ENCODE data around the gene EZR. TPM values are rescaled to one million over a fixed set of nuclear protein-coding genes. Genes with fewer than 3 reads are reported as not detected.

The EZR gene
- polyA plus RNA-seq, 2 donors, result 211 to 257 TPM

- Histone ChIP-seq H3K27me3 (ENCODE audit: control insufficient read depth in 1 of 2, insufficient read depth in 2 of 2, low read length in 2 of 2) (no peaks in the 10 kb centered on the region), H3K36me3 (ENCODE audit: control insufficient read depth in 2 of 2, insufficient read depth in 2 of 2, low read length in 1 of 2) (no peaks in the 10 kb centered on the region), H3K4me3 (ENCODE audit: low read depth in 1 of 2, low read length in 2 of 2) (no peak overlapping the region), H3K27ac (ENCODE audit: low read depth in 2 of 2, low read length in 1 of 2) (peak overlapping the region; percentile 85 to 96), H3K4me1 (ENCODE audit: control insufficient read depth in 2 of 2, insufficient read depth in 2 of 2, low read length in 1 of 2) (peaks cover 0 to 14% of the 10 kb centered on the region in 2 donors), H3K9me3 (ENCODE audit: control insufficient read depth in 2 of 2, insufficient read depth in 1 of 2, low read depth in 1 of 2, low read length in 1 of 2) (no peaks in the 10 kb centered on the region)
- WGBS, 2 donors, result 75 to 80% methylated on average over 7 of the region's 7 CpGs
These were observed 35.3 kb upstream of the EZR start for GRCh38 chr6:158854214-158855101.

- peak overlapping the region; percentile 85 to 96 for H3K27ac ChIP-seq (ENCODE audit: low read depth in 2 of 2, low read length in 1 of 2)
- H3K4me3 ChIP-seq (ENCODE audit: low read depth in 1 of 2, low read length in 2 of 2), result no peak overlapping the region
- H3K36me3 ChIP-seq (ENCODE audit: control insufficient read depth in 2 of 2, insufficient read depth in 2 of 2, low read length in 1 of 2), result no peaks in the 10 kb centered on the region
- peaks cover 0 to 14% of the 10 kb centered on the region in 2 donors for H3K4me1 ChIP-seq (ENCODE audit: control insufficient read depth in 2 of 2, insufficient read depth in 2 of 2, low read length in 1 of 2)
- WGBS, 2 donors, result 67 to 68% methylated on average over 6 of the region's 6 CpGs
- no peaks in the 10 kb centered on the region for H3K9me3 ChIP-seq (ENCODE audit: control insufficient read depth in 2 of 2, insufficient read depth in 1 of 2, low read depth in 1 of 2, low read length in 1 of 2)
- no peaks in the 10 kb centered on the region for H3K27me3 ChIP-seq (ENCODE audit: control insufficient read depth in 1 of 2, insufficient read depth in 2 of 2, low read length in 2 of 2)
These were observed 34.7 kb upstream of the EZR start for GRCh38 chr6:158853880-158854213.

GRCh38 chr6:158853072-158853879 is 34.1 kb upstream of the EZR start:
- H3K4me1 ChIP-seq (ENCODE audit: control insufficient read depth in 2 of 2, insufficient read depth in 2 of 2, low read length in 1 of 2), result peaks cover 0 to 14% of the 10 kb centered on the region in 2 donors
- H3K27ac ChIP-seq (ENCODE audit: low read depth in 2 of 2, low read length in 1 of 2), result peak overlapping the region; percentile 85 to 96
- no peaks in the 10 kb centered on the region for H3K27me3 ChIP-seq (ENCODE audit: control insufficient read depth in 1 of 2, insufficient read depth in 2 of 2, low read length in 2 of 2)
- no peaks in the 10 kb centered on the region for H3K36me3 ChIP-seq (ENCODE audit: control insufficient read depth in 2 of 2, insufficient read depth in 2 of 2, low read length in 1 of 2)
- 33 to 36% methylated on average over 13 of the region's 13 CpGs for WGBS, 2 donors
- H3K4me3 ChIP-seq (ENCODE audit: low read depth in 1 of 2, low read length in 2 of 2), result peak overlapping the region in 1 of 2 donors; percentile 7
- no peaks in the 10 kb centered on the region for H3K9me3 ChIP-seq (ENCODE audit: control insufficient read depth in 2 of 2, insufficient read depth in 1 of 2, low read depth in 1 of 2, low read length in 1 of 2)

- Histone ChIP-seq H3K4me3 (ENCODE audit: low read depth in 1 of 2, low read length in 2 of 2) (no peak overlapping the region), H3K27me3 (ENCODE audit: control insufficient read depth in 1 of 2, insufficient read depth in 2 of 2, low read length in 2 of 2) (no peaks in the 10 kb centered on the region), H3K27ac (ENCODE audit: low read depth in 2 of 2, low read length in 1 of 2) (peak overlapping the region; percentile 85 to 96), H3K4me1 (ENCODE audit: control insufficient read depth in 2 of 2, insufficient read depth in 2 of 2, low read length in 1 of 2) (peaks cover 0 to 14% of the 10 kb centered on the region in 2 donors), H3K36me3 (ENCODE audit: control insufficient read depth in 2 of 2, insufficient read depth in 2 of 2, low read length in 1 of 2) (no peaks in the 10 kb centered on the region), H3K9me3 (ENCODE audit: control insufficient read depth in 2 of 2, insufficient read depth in 1 of 2, low read depth in 1 of 2, low read length in 1 of 2) (no peaks in the 10 kb centered on the region)
- WGBS, 2 donors, result 75 to 79% methylated on average over 11 of the region's 11 CpGs
These were observed 33.3 kb upstream of the EZR start for GRCh38 chr6:158852312-158853071.

- Histone ChIP-seq H3K27ac (ENCODE audit: low read depth in 2 of 2, low read length in 1 of 2) (peak overlapping the region; percentile 31 to 36), H3K4me1 (ENCODE audit: control insufficient read depth in 2 of 2, insufficient read depth in 2 of 2, low read length in 1 of 2) (peaks cover 0 to 12% of the 10 kb centered on the region in 2 donors), H3K36me3 (ENCODE audit: control insufficient read depth in 2 of 2, insufficient read depth in 2 of 2, low read length in 1 of 2) (no peaks in the 10 kb centered on the region), H3K27me3 (ENCODE audit: control insufficient read depth in 1 of 2, insufficient read depth in 2 of 2, low read length in 2 of 2) (no peaks in the 10 kb centered on the region), H3K4me3 (ENCODE audit: low read depth in 1 of 2, low read length in 2 of 2) (no peak overlapping the region), H3K9me3 (ENCODE audit: control insufficient read depth in 2 of 2, insufficient read depth in 1 of 2, low read depth in 1 of 2, low read length in 1 of 2) (no peaks in the 10 kb centered on the region)
These were observed 31.6 kb upstream of the EZR start for GRCh38 chr6:158850807-158851115.

GRCh38 chr6:158849899-158850806 is 31.0 kb upstream of the EZR start:
- peak overlapping the region; percentile 97 to 99 for H3K27ac ChIP-seq (ENCODE audit: low read depth in 2 of 2, low read length in 1 of 2)
- peaks cover 0 to 12% of the 10 kb centered on the region in 2 donors for H3K4me1 ChIP-seq (ENCODE audit: control insufficient read depth in 2 of 2, insufficient read depth in 2 of 2, low read length in 1 of 2)
- no peaks in the 10 kb centered on the region for H3K9me3 ChIP-seq (ENCODE audit: control insufficient read depth in 2 of 2, insufficient read depth in 1 of 2, low read depth in 1 of 2, low read length in 1 of 2)
- no peak overlapping the region for H3K4me3 ChIP-seq (ENCODE audit: low read depth in 1 of 2, low read length in 2 of 2)
- no peaks in the 10 kb centered on the region for H3K36me3 ChIP-seq (ENCODE audit: control insufficient read depth in 2 of 2, insufficient read depth in 2 of 2, low read length in 1 of 2)
- no peaks in the 10 kb centered on the region for H3K27me3 ChIP-seq (ENCODE audit: control insufficient read depth in 1 of 2, insufficient read depth in 2 of 2, low read length in 2 of 2)
- whole genome bisulfite sequencing, 2 donors, result 21 to 24% methylated on average over 9 of the region's 9 CpGs

- Histone ChIP-seq H3K4me1 (ENCODE audit: control insufficient read depth in 2 of 2, insufficient read depth in 2 of 2, low read length in 1 of 2) (peaks cover 0 to 10% of the 10 kb centered on the region in 2 donors), H3K4me3 (ENCODE audit: low read depth in 1 of 2, low read length in 2 of 2) (no peak overlapping the region), H3K9me3 (ENCODE audit: control insufficient read depth in 2 of 2, insufficient read depth in 1 of 2, low read depth in 1 of 2, low read length in 1 of 2) (no peaks in the 10 kb centered on the region), H3K27ac (ENCODE audit: low read depth in 2 of 2, low read length in 1 of 2) (peak overlapping the region; percentile 63 to 82), H3K36me3 (ENCODE audit: control insufficient read depth in 2 of 2, insufficient read depth in 2 of 2, low read length in 1 of 2) (no peaks in the 10 kb centered on the region), H3K27me3 (ENCODE audit: control insufficient read depth in 1 of 2, insufficient read depth in 2 of 2, low read length in 2 of 2) (no peaks in the 10 kb centered on the region)
- WGBS, 2 donors, result 65 to 85% methylated on average over 7 of the region's 7 CpGs
These were observed 29.3 kb upstream of the EZR start for GRCh38 chr6:158848490-158848895.

- no peaks in the 10 kb centered on the region for H3K36me3 ChIP-seq (ENCODE audit: control insufficient read depth in 2 of 2, insufficient read depth in 2 of 2, low read length in 1 of 2)
- no peak overlapping the region for H3K4me3 ChIP-seq (ENCODE audit: low read depth in 1 of 2, low read length in 2 of 2)
- H3K27me3 ChIP-seq (ENCODE audit: control insufficient read depth in 1 of 2, insufficient read depth in 2 of 2, low read length in 2 of 2), result no peaks in the 10 kb centered on the region
- WGBS, 2 donors, result 66 to 75% methylated on average over 4 of the region's 4 CpGs
- peak overlapping the region; percentile 63 to 74 for H3K27ac ChIP-seq (ENCODE audit: low read depth in 2 of 2, low read length in 1 of 2)
- peaks cover 0 to 6% of the 10 kb centered on the region in 2 donors for H3K4me1 ChIP-seq (ENCODE audit: control insufficient read depth in 2 of 2, insufficient read depth in 2 of 2, low read length in 1 of 2)
- H3K9me3 ChIP-seq (ENCODE audit: control insufficient read depth in 2 of 2, insufficient read depth in 1 of 2, low read depth in 1 of 2, low read length in 1 of 2), result no peaks in the 10 kb centered on the region
These were observed 28.6 kb upstream of the EZR start for GRCh38 chr6:158847786-158848185.
